Thyroid gland (tissue), 4 donors: ENCODE data around the gene ST3GAL3.

Experiments
- CTCF ChIP-seq, 6 experiments: fragments of 200-600 bp in 3 of 6; fragments of 450-650 bp in 3 of 6; sonication (generic) in 3 of 6; IDR thresholded peaks; one replicate each; pipeline ENCODE4 v1.5.1; 2016 to 2019; ENCODE audit warnings: antibody characterized with exemption in 6 of 6, mild to moderate bottlenecking in 2 of 6, inconsistent platforms in 1 of 6, moderate library complexity in 1 of 6
- POLR2A ChIP-seq, 2 donors: fragments of 450-650 bp; IDR thresholded peaks; one replicate each; pipeline ENCODE4 v1.6.1; 2017; ENCODE audit warnings: antibody characterized with exemption in 2 of 2, mild to moderate bottlenecking in 2 of 2, moderate library complexity in 1 of 2

GRCh38 chr1:43878440-43878839 is 171.1 kb downstream of the ST3GAL3 start:
- TF ChIP-seq CTCF (IDR thresholded peaks at IDR 0.05) = no peak
- no peak for TF ChIP-seq POLR2A (IDR thresholded peaks at IDR 0.05)
